Transverse colon (tissue), 4 donors: ENCODE data around the gene PCDHB3.

Experiments
- CTCF ChIP-seq, 5 experiments: fragments of 200-600 bp in 3 of 5; fragments of 450-650 bp in 2 of 5; sonication (generic) in 3 of 5; IDR thresholded peaks; 1 replicate in 2 of 5; 2 replicates in 3 of 5; pipeline ENCODE4 v1.5.1; 2016 to 2017; ENCODE audit warnings: antibody characterized with exemption in 5 of 5, inconsistent platforms in 3 of 5, mild to moderate bottlenecking in 2 of 5, moderate library complexity in 1 of 5
- EP300 ChIP-seq: sonication (generic); formaldehyde crosslinking; IDR thresholded peaks from one replicate; pipeline ENCODE4 v1.6.1; 2017; ENCODE audit warnings: antibody characterized with exemption, low read depth
- POLR2A ChIP-seq: fragments of 450-650 bp; IDR thresholded peaks from one replicate; pipeline ENCODE4 v1.6.1; 2016; ENCODE audit warnings: antibody characterized with exemption, mild to moderate bottlenecking, moderate library complexity
- POLR2AphosphoS5 ChIP-seq, 3 donors: sonication (generic); formaldehyde crosslinking; IDR thresholded peaks; one replicate each; pipeline ENCODE4 v1.6.1; 2016; ENCODE audit warnings: antibody characterized with exemption in 3 of 3

GRCh38 chr5:141121563-141121962, 21.3 kb downstream of the PCDHB3 start, which contains the start of gene PCDHB4:
- TF ChIP-seq POLR2A (no peak), EP300 (no peak), CTCF (IDR thresholded peaks at IDR 0.05) (peak in 2 of 5 experiments; percentile 14 to 16), POLR2AphosphoS5 (IDR thresholded peaks at IDR 0.05) (no peak)
